ENCODE data around the gene BCL11B.

- TF ChIP-seq BHLHE40 (IDR thresholded peaks at IDR 0.05; ENCODE audit: borderline replicate concordance in 1 of 2, low read depth in 2 of 2, low read length in 1 of 2): no peak
- TF ChIP-seq MAX (IDR thresholded peaks at IDR 0.05; ENCODE audit: low read depth, low read length): no peak
- TF ChIP-seq JUND (IDR thresholded peaks at IDR 0.05; ENCODE audit: low read depth, low read length): no peak
- TF ChIP-seq, protein P1, sequence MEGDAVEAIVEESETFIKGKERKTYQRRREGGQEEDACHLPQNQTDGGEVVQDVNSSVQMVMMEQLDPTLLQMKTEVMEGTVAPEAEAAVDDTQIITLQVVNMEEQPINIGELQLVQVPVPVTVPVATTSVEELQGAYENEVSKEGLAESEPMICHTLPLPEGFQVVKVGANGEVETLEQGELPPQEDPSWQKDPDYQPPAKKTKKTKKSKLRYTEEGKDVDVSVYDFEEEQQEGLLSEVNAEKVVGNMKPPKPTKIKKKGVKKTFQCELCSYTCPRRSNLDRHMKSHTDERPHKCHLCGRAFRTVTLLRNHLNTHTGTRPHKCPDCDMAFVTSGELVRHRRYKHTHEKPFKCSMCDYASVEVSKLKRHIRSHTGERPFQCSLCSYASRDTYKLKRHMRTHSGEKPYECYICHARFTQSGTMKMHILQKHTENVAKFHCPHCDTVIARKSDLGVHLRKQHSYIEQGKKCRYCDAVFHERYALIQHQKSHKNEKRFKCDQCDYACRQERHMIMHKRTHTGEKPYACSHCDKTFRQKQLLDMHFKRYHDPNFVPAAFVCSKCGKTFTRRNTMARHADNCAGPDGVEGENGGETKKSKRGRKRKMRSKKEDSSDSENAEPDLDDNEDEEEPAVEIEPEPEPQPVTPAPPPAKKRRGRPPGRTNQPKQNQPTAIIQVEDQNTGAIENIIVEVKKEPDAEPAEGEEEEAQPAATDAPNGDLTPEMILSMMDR (IDR thresholded peaks at IDR 0.05 in 2 of 3, conservative IDR thresholded peaks at IDR 0.05 in 1 of 3; ENCODE audit: control insufficient read depth in 2 of 3, extremely low read depth in 1 of 3, insufficient read depth in 1 of 3, low read depth in 3 of 3, low read length in 3 of 3): no peak
- TF ChIP-seq USF1 (IDR thresholded peaks at IDR 0.05; ENCODE audit: borderline replicate concordance, extremely low read length, insufficient read depth, low read depth, low read length): no peak
- no peak for TF ChIP-seq EZH2 (IDR thresholded peaks at IDR 0.05; ENCODE audit: borderline replicate concordance, control insufficient read depth, low read depth, low read length)
- no peak for TF ChIP-seq ZNF24 (IDR thresholded peaks at IDR 0.05)
- no peak for TF ChIP-seq ATF2 (IDR thresholded peaks at IDR 0.05; ENCODE audit: low read length)
- no peak for TF ChIP-seq POLR2A (IDR thresholded peaks at IDR 0.05; ENCODE audit: low read depth, low read length)
- no peak for TF ChIP-seq HDGF (IDR thresholded peaks at IDR 0.05)
- TF ChIP-seq TAF1 (IDR thresholded peaks at IDR 0.05; ENCODE audit: borderline replicate concordance, low read depth, low read length): no peak
- no peak for TF ChIP-seq ZSCAN29 (IDR thresholded peaks at IDR 0.05)
Measured at GRCh38 chr14:99258876-99259726, 12.9 kb downstream of the BCL11B start.
